22Rv1 (cell line): Measurements from ENCODE around the gene MAD2L2.
A peak's percentile ranks its signal among the peaks of the same experiment; 100 is the strongest.

ENCODE experiments used
- H3K27ac ChIP-seq: fragments of 450-650 bp; 2 replicates; pipeline ENCODE4 v1.5.1; 2017
- ZFX ChIP-seq: fragments of 450-650 bp; IDR thresholded peaks from 2 replicates; pipeline ENCODE4 v1.6.1; 2017; ENCODE audit warnings: antibody characterized with exemption, borderline replicate concordance
- TF ChIP-seq, protein P1 (sequence below): fragments of 450-650 bp; IDR thresholded peaks from 2 replicates; pipeline ENCODE4 v1.5.1; 2017; ENCODE audit warnings: mild to moderate bottlenecking

MAD2L2 gene

DNA sequence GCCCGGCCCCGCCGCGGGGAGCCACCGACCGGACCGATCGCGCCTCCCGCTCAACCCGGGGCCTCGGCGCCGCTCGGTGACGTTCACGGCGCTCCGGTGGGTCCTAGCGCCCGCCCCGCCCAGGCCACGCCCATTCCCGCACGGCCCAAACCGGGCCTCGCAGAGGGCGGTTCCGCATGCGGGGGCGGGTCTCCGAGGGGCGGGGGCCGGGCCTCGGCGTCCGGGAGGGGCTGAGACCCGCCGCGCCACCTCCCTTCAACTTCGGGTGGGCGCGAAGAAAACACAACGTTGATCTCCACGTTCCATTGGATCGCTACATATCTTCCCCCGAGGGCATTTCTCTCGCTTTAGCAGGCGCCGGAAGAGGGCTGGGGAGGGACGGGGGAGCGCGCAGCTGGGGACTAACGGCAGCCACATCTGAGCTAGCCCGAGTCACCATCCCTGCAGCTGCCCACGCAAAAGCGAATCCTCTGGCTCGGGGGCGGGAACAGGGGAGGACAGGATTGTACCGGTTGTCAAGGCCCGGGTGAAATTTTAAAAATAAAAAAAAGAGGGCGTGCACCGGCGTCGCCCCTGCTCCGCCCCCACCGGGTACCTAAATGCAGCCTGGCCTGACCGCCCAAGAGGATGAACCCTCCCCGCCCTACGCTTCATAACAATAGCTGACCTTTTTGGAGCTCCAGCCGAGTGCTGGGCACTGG lies at the start of gene MAD2L2:
Gene MAD2L2 (minus strand): TSS at position 78 of the 701 bp plus-strand sequence. CDS start 547 bp downstream, outside the sequence.
- TF ChIP-seq, protein P1, sequence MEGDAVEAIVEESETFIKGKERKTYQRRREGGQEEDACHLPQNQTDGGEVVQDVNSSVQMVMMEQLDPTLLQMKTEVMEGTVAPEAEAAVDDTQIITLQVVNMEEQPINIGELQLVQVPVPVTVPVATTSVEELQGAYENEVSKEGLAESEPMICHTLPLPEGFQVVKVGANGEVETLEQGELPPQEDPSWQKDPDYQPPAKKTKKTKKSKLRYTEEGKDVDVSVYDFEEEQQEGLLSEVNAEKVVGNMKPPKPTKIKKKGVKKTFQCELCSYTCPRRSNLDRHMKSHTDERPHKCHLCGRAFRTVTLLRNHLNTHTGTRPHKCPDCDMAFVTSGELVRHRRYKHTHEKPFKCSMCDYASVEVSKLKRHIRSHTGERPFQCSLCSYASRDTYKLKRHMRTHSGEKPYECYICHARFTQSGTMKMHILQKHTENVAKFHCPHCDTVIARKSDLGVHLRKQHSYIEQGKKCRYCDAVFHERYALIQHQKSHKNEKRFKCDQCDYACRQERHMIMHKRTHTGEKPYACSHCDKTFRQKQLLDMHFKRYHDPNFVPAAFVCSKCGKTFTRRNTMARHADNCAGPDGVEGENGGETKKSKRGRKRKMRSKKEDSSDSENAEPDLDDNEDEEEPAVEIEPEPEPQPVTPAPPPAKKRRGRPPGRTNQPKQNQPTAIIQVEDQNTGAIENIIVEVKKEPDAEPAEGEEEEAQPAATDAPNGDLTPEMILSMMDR: no peak
- TF ChIP-seq ZFX: no peak

GRCh38 chr1:11730429-11730891 lies 49.5 kb upstream of the MAD2L2 start:
- H3K27ac ChIP-seq: no peak overlapping the region

More for the DNA sequence above, at the start of gene MAD2L2:
- H3K27ac ChIP-seq: peak within 1 kb of the TSS; percentile 80

GRCh38 chr1:11729498-11730428 lies 48.8 kb upstream of the MAD2L2 start:
- TF ChIP-seq, protein P1: no peak
- TF ChIP-seq ZFX: no peak
- H3K27ac ChIP-seq: no peak overlapping the region

More at GRCh38 chr1:11730429-11730891, 49.5 kb upstream of the MAD2L2 start:
- TF ChIP-seq, protein P1: no peak
- TF ChIP-seq ZFX: no peak

DNA sequence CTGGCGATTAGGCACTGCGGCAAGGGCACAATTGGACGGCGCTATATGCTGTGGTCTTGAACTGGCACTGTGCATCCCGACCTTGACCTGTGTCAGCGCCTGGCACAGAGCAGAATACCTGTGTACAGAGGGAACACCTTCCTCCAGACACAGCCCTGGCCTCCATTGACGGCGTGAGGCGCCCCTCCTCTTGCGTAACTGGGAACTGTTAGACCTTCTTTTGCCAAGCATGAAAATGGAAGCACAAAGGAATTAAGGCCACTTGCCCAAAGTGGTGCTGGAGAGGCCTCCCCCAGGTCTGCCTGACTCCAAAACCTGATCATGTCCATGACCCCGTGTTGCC lies 48.2 kb upstream of the MAD2L2 start:
- TF ChIP-seq ZFX: no peak
- TF ChIP-seq, protein P1: no peak

DNA sequence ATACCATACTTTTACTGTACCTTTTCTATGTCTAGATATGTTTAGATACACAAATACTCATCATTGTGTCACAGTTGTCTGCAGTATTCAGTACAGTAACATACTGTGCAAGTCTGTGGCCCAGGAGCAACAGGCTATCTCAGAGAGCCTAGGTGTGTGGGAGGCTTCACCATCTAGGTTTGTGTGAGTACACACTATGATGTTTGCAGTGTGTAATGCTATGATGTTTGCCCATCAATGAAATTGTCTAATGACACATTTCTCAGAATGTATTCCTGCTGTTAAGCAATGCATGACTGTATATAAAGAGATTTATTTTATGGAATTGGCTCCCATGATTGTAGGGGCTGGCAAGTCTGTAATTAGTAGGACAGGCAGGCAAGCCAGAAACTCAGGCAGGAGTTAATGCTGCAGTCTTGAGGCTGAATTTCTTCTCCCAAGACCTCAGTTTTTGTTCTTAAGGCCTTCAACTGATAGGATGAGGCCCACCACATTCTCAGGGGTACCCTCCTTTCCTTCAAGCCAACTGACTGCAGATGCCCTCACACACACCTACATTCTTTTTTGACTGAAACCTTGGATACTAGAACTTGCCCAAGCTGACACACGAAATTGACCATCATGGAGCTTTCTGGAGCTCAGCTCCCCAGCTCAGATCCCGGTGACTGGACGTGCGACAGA lies 47.3 kb upstream of the MAD2L2 start:
- no peak overlapping the region for H3K27ac ChIP-seq
- TF ChIP-seq, protein P1: no peak

More for the DNA sequence above, 48.2 kb upstream of the MAD2L2 start:
- no peak overlapping the region for H3K27ac ChIP-seq

DNA sequence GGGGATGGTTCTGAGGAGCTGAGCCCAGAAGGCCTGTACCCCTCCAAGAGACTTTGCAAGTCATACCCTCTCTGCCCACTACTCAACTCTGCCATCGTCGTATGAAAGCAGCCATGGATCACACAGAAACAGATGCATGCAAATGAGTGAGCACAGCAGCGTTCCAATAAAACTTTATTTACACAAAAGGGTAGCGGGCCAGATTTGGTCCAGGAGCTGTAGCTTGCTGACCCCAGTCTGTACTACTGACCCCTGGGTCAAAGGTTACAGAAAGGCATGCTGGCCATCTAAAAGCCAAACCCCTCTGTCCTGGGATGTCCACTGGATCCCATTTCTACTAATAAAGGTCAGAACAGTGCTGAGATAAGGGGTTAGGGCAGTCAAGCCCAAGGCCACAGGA lies 46.2 kb upstream of the MAD2L2 start:
- H3K27ac ChIP-seq: no peak overlapping the region
- TF ChIP-seq, protein P1: no peak
- no peak for TF ChIP-seq ZFX
